ENCODE results near the gene ADCY1.

ADCY1 gene

GRCh38 chr7:45690762-45691150 is 116.6 kb downstream of the ADCY1 start:
- no peak for DNase-seq (ENCODE audit: extremely low read depth, low read depth)

GRCh38 chr7:45691155-45691656 is 117.0 kb downstream of the ADCY1 start:
- no peak for TF ChIP-seq CTCF (IDR thresholded peaks at IDR 0.05; ENCODE audit: low read depth, low read length)
- DNase-seq (ENCODE audit: extremely low read depth, low read depth): no peak

More at GRCh38 chr7:45690762-45691150, 116.6 kb downstream of the ADCY1 start:
- no peak for TF ChIP-seq CTCF (IDR thresholded peaks at IDR 0.05; ENCODE audit: low read depth, low read length)

GRCh38 chr7:45692031-45692430 is 117.9 kb downstream of the ADCY1 start:
- TF ChIP-seq CTCF (IDR thresholded peaks at IDR 0.05; ENCODE audit: low read depth, low read length): no peak
- no peak for DNase-seq (ENCODE audit: extremely low read depth, low read depth)

- no peak for DNase-seq (ENCODE audit: extremely low read depth, low read depth)
- TF ChIP-seq CTCF (IDR thresholded peaks at IDR 0.05; ENCODE audit: low read depth, low read length): no peak
Measured at GRCh38 chr7:45695249-45695995, 121.3 kb downstream of the ADCY1 start.

- TF ChIP-seq CTCF (IDR thresholded peaks at IDR 0.05; ENCODE audit: low read depth, low read length): no peak
- DNase-seq (ENCODE audit: extremely low read depth, low read depth): no peak
Measured at GRCh38 chr7:45696476-45696875, 122.3 kb downstream of the ADCY1 start.

GRCh38 chr7:45697576-45698136 is 123.5 kb downstream of the ADCY1 start:
- TF ChIP-seq CTCF (IDR thresholded peaks at IDR 0.05; ENCODE audit: low read depth, low read length): no peak
- no peak for DNase-seq (ENCODE audit: extremely low read depth, low read depth)

- DNase-seq (ENCODE audit: extremely low read depth, low read depth): no peak
- TF ChIP-seq CTCF (IDR thresholded peaks at IDR 0.05; ENCODE audit: low read depth, low read length): no peak
Measured at GRCh38 chr7:45698303-45699014, 124.3 kb downstream of the ADCY1 start.

Data from AG09319 (cell line).